PFSK-1 (cell line): ENCODE results near the gene GLIS1.

ENCODE experiments used
- FOXP2 ChIP-seq: optimal IDR thresholded peaks from 2 replicates; pipeline ENCODE3; 2011; ENCODE audit warnings: borderline replicate concordance, control low read depth, inconsistent platforms; ENCODE audit not compliant: insufficient read depth; ENCODE audit errors: extremely low read length, extremely low read depth
- POLR2AphosphoS5 ChIP-seq: IDR thresholded peaks from 2 replicates; pipeline ENCODE4 v1.6.1; 2012; ENCODE audit warnings: low read depth, mild to moderate bottlenecking, control low read depth, low read length, moderate library complexity
- SIN3A ChIP-seq: IDR thresholded peaks from 2 replicates; pipeline ENCODE4 v1.6.1; 2012; ENCODE audit warnings: mild to moderate bottlenecking, low read length, moderate library complexity, borderline replicate concordance; ENCODE audit not compliant: insufficient read depth
- TAF1 ChIP-seq: IDR thresholded peaks from 2 replicates; pipeline ENCODE4 v1.6.1; 2012; ENCODE audit warnings: low read length, control low read depth, borderline replicate concordance; ENCODE audit not compliant: insufficient read depth
- TF ChIP-seq, protein P1 (sequence below), 2 experiments: IDR thresholded peaks; 2 replicates each; pipeline versions ENCODE4 v1.6.1 to v1.8.0; 2011 to 2012; ENCODE audit warnings: low read depth in 2 of 2, low read length in 2 of 2, control low read depth in 1 of 2, inconsistent platforms in 1 of 2, mild to moderate bottlenecking in 1 of 2, moderate library complexity in 1 of 2; ENCODE audit not compliant: insufficient read depth in 1 of 2

GLIS1 gene

DNA sequence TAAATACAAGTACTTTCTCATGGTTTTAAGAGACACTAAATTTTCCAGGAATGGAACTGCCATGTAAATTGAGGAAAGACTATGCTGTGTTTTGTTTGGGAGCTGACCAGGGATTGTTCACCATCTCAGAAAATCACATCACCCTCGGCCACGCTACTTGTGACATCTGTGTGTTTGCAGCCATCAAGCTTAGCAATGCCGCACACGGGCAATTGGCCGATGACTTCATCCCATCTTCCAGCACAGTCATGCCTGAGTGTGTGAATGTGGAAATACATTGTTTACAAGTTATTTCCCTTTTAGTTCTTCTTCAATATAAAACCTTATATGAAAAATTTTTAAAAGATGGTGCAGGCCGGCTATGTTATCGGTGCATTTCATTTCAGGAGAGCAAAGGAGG, 121.6 kb downstream of the GLIS1 start:
- no peak for TF ChIP-seq TAF1
- TF ChIP-seq FOXP2 = no peak
- TF ChIP-seq, protein P1, sequence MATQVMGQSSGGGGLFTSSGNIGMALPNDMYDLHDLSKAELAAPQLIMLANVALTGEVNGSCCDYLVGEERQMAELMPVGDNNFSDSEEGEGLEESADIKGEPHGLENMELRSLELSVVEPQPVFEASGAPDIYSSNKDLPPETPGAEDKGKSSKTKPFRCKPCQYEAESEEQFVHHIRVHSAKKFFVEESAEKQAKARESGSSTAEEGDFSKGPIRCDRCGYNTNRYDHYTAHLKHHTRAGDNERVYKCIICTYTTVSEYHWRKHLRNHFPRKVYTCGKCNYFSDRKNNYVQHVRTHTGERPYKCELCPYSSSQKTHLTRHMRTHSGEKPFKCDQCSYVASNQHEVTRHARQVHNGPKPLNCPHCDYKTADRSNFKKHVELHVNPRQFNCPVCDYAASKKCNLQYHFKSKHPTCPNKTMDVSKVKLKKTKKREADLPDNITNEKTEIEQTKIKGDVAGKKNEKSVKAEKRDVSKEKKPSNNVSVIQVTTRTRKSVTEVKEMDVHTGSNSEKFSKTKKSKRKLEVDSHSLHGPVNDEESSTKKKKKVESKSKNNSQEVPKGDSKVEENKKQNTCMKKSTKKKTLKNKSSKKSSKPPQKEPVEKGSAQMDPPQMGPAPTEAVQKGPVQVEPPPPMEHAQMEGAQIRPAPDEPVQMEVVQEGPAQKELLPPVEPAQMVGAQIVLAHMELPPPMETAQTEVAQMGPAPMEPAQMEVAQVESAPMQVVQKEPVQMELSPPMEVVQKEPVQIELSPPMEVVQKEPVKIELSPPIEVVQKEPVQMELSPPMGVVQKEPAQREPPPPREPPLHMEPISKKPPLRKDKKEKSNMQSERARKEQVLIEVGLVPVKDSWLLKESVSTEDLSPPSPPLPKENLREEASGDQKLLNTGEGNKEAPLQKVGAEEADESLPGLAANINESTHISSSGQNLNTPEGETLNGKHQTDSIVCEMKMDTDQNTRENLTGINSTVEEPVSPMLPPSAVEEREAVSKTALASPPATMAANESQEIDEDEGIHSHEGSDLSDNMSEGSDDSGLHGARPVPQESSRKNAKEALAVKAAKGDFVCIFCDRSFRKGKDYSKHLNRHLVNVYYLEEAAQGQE (IDR thresholded peaks at IDR 0.05; ENCODE audit: insufficient read depth in 1 of 2, low read depth in 2 of 2, low read length in 2 of 2) = no peak
- no peak for TF ChIP-seq SIN3A
- TF ChIP-seq POLR2AphosphoS5 = no peak

DNA sequence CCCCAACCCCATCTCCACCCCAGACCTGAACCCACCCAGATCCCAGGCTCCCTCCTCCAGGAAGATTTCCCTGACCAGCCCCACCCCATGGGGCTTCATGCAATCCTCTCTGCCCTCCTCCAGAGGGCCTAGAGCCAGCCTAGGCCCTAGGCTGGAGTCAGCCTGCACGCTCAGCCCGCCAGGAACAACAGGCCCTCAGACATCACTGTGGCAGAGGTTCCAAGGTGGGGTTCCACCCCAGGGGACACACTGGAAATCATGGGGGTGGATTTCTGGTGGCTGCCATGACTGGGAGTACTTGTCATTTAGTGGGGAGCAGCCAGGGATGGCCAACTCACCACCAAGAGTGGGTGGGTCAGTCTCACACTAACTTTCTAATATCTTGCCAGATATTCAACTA, 122.0 kb downstream of the GLIS1 start:
- TF ChIP-seq FOXP2 (no peak), POLR2AphosphoS5 (no peak), TAF1 (no peak), SIN3A (no peak)
- TF ChIP-seq, protein P1 (IDR thresholded peaks at IDR 0.05; ENCODE audit: insufficient read depth in 1 of 2, low read depth in 2 of 2, low read length in 2 of 2) = no peak

DNA sequence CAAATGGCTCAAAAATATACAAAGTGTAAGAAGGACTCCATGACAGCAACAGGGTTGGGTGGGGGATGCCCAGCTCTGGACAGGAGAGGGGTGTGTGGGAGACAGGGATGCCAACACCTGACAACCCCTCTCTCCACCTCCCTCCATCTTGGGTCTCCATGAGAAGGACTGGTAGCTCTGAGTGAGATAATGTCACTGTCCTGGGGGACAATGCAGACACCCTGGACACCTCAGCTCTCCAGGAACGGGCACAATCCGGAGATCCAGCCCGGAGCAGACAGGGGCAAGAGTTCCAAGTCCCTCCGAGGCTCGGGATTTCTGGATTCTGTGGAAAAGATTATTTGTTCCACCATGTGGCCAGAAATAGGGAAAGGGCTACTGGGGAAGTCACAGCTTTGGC, 122.5 kb downstream of the GLIS1 start:
- TF ChIP-seq POLR2AphosphoS5 (no peak), TAF1 (no peak)

DNA sequence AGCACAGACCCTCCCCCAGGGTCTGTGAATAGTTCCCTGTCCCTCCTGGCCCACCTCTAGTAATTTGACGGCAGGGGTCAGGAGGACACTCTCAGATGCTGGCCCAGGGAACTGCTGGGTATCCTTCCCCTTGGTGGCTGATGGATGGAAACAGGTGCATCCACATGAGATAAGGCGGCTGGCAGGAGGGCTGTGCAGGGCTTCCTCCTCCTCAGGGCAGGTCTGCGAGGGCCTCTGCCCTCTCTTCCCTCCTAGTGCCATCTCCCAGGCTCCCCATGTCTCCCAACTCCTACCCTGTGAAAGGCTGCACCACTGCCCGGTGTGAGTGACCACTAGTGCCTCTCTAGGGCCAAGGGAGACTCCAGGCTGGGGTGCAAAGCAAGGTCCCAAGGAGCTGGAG, 123.9 kb downstream of the GLIS1 start:
- no peak for TF ChIP-seq SIN3A
- no peak for TF ChIP-seq TAF1
- TF ChIP-seq, protein P1 (IDR thresholded peaks at IDR 0.05; ENCODE audit: insufficient read depth in 1 of 2, low read depth in 2 of 2, low read length in 2 of 2) = no peak
- no peak for TF ChIP-seq FOXP2
- TF ChIP-seq POLR2AphosphoS5 = no peak

DNA sequence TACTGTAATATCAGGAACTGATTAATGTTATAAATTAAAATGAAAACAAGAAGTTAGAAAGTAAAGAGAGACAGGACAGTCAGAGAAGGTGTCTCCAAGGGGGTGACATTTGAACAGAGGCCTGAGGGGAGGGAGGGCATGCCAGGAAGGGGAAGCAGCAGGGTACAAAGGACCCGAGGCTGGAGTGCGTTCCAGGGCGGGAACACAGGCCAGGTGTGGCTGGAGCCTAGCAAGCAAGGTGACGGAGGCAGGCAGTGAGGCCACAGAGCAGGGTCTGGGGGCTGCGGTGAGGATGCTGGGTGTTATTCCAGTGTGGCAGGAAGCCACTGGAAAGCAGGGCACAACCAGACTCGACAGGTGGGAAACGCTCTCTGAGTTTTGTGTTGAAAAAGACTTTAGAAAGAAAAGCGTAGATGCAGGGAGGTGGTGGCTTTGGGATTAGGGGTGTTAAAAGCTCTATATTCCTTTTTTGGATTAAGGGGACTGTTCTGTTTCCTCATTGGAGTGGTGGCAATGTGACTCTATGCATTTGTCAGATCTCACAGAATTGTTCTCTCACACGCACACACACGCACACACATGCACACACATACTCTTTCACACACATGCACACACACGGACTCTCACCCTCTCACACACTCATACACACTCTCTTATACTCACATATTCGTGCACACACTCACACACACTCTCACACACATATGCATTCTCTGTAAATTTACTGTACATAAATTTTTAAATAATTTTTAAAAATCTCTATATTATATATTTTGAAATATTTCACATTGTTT, 124.5 kb downstream of the GLIS1 start:
- TF ChIP-seq FOXP2 (no peak), POLR2AphosphoS5 (no peak), SIN3A (no peak), TAF1 (no peak)
- TF ChIP-seq, protein P1 (IDR thresholded peaks at IDR 0.05; ENCODE audit: insufficient read depth in 1 of 2, low read depth in 2 of 2, low read length in 2 of 2) = no peak
